OCI-LY1 (cell line): Measurements from ENCODE around the gene ATG14.

Experiments
- EZH2 ChIP-seq: fragments of 200-600 bp; sonication (generic), shearing (Covaris generic); IDR thresholded peaks from 2 replicates; pipeline ENCODE4 v1.8.0; 2017; ENCODE audit warnings: borderline replicate concordance, mixed run types, mild to moderate bottlenecking, antibody characterized with exemption, low read length, moderate library complexity, mixed read lengths
- TF ChIP-seq, protein P1 (sequence below): fragments of 200-600 bp; sonication (generic), shearing (Covaris generic); IDR thresholded peaks from 2 replicates; pipeline ENCODE4 v1.5.1; 2017; ENCODE audit warnings: mild to moderate bottlenecking, antibody characterized with exemption, low read length, moderate library complexity, mixed read lengths

DNA sequence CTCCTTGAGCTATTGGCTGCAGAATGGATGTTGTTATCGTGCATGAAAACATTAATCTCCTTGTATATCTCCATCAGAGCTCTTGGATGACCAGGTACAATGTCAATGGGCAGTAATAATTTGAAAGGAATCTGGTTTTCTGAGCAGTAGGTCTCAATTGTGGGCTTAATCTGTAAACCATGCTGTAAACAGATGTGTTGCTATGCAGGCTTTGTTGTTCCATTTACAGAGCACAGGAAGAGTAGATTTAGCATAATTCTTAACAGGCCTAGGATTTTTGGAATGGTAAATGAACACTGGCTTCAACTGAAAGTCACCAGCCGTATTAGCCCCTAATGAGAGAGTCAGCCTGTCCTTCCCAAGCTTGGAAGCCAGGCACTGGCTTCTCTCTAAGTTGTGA is 50.4 kb downstream of the ATG14 start:
- TF ChIP-seq, protein P1, sequence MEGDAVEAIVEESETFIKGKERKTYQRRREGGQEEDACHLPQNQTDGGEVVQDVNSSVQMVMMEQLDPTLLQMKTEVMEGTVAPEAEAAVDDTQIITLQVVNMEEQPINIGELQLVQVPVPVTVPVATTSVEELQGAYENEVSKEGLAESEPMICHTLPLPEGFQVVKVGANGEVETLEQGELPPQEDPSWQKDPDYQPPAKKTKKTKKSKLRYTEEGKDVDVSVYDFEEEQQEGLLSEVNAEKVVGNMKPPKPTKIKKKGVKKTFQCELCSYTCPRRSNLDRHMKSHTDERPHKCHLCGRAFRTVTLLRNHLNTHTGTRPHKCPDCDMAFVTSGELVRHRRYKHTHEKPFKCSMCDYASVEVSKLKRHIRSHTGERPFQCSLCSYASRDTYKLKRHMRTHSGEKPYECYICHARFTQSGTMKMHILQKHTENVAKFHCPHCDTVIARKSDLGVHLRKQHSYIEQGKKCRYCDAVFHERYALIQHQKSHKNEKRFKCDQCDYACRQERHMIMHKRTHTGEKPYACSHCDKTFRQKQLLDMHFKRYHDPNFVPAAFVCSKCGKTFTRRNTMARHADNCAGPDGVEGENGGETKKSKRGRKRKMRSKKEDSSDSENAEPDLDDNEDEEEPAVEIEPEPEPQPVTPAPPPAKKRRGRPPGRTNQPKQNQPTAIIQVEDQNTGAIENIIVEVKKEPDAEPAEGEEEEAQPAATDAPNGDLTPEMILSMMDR: no peak
- TF ChIP-seq EZH2: no peak
